ENCODE data around the gene PITPNM3.

The PITPNM3 gene

DNA sequence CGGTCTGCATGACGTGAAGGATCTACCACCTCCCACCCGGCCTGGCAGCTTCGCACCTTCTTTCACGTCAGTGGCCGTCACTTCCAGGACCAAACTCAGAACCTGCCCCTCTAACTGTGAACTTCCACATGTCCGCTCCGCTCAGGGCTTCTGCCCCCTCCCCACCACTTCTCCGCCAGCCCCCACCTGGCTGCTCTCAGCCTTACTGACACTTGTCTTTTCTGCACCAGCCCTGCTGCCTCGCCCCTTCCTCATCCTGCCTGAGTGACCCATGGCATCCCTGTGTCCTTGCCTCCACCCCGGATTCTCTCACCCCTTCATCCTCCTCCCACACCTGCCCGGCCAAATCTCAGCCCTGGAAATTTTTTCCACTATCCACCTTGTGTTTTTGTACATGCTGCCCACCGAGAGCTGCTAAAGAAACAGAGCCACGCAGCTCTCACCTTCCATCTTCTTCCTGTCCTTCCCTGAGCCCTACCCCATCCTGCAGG, 97.8 kb downstream of the PITPNM3 start:
- DNase-seq: no peak

DNA sequence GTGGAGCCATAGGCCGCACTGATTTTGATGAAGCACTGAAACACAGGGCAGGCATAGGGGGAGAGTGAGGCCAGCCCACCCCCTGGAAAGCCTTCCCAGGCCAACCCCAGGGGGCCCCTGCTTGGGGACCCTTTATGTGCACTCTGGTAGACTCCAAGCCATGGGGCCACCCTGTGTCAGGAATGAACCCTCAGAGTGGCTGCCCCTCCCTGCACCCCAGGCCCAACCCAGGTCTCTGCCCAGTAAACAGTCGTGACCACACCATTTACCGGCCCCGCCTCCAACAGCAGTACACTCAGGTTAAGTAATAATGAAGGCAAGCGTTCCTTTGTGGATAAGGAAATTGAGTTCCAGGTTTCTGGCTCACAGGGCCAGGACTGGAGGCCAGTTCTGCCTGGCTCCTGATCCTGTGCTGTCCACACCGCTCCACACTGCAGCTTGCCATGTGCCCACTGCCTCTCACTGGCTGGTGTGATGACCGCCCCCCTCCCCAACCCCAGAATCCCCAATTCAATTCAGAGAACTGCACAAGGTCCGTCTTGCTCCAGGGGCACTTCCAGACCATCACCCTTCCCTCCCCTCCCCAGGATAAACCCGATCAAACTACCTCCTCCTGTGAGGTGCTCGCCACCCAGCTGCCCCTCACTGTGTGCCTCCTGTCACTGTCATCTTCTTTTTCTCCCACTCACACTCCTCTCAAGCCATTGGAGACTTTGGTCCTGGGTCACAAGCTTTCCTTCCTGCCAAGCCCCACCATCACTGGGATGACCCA, 98.5 kb downstream of the PITPNM3 start:
- DNase-seq: no peak

DNA sequence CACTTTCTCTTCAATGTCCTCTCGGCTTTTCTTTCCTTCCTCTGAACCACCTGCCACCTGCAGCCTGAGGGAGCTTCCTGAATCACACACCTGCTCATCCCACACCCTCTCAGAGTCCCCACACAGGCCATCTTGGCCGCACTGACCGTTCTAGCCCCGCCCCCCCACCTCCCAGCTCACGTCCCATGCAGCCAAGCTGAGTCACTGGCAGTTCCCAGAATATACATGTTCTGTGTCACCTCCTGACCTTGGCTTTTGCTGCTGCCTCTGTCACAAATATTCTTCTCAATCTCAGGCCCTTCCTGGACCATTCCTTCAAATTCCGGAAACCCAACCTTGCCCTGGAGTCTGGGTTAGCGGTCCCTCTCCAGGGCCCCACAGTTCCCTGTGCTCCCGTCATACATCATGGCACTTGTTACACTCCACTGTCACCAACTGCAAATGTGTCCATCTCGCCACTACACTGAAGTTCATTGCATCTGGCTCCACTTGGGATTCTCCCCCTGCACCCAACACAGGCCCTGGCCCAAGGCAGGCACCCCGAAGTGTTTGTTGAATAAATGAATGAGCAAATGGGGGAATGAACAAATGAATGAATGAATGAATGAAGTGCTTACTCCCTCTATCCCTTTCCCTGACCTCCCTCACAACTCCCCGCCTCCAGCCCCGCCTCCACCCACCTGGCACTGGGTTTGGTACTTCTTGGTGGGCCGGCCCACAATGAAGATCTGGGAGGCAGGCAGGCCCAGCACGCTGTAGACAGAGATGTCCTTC, 99.3 kb downstream of the PITPNM3 start:
- DNase-seq: no peak

DNA sequence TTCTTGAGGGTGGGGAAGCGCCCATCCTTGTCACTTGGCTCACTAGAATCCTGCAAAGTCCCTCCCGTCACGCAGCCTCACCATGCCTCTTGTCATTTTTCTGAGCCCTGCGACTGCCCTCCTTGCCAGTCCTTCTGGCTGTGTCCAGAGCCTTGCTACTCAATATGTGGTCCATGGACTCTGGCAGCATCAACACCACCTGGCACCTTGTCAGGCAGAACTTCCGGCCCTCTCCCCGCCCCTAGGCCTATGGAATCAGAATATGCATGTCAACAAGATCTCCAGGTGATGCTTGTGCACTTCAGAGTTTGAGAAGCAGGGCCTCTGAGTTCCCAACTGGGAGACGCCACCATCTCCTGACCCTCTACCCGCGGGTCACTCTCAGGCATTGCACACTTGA, 100.0 kb downstream of the PITPNM3 start:
- DNase-seq: no peak

DNA sequence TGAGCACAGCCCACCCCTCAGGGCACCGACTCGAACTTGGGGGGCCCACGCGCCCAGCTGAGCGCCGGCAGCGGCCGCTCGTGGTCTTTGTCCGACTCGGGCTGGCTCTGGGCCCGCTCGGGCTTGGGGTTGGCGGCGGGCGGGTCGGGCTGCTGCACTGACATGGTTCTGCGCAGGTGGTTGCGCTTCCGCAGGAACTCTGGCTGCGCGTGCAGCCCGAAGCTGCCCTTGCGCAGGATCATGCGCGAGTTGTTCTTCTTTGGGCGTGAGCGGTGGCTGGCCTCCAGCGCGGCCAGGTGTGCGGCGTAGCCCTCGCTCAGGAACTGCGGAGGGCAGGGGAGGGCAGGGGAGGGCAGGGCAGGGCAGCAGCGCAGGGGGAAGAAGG, 101.0 kb downstream of the PITPNM3 start:
- DNase-seq: no peak

DNA sequence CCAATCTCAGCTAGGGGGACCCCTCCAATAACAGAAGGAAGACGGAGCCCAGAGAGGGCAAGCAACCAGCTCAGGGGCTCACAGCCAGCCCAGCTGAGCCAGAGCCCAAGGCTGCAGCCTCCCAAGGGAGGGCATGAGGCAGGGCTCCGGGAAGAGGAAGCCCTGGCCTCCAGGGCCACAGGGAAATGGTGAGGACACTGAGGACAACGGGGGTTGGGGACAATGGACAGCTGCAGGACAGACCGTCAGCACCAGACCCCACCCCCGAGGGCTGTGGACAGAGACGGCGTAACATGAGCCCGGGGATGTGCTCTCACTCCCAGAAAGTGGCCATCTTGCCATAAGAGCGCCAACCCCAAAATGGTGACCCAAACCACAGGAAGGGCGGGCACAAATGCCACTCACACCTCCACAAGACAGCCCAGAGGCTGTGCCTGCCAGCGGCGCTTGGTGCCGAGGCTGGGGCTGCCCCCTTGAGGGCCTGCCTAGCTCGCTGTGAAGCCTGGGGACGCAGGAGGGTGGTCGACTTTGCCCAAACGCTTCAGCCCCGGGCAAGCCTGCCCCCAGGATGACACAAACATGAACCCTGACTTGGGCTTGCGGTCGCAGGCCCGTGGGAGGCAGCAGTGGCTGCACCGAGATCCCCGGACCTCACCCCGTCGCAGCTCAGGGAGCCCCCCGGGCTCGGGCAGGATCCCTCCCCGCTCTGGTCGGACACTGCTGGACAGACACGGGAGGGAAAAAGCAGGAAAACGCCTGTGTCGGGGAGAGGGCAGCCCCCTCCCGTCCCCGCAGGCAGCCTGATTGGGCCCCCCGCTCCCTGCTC, 101.6 kb downstream of the PITPNM3 start:
- no peak for DNase-seq

DNA sequence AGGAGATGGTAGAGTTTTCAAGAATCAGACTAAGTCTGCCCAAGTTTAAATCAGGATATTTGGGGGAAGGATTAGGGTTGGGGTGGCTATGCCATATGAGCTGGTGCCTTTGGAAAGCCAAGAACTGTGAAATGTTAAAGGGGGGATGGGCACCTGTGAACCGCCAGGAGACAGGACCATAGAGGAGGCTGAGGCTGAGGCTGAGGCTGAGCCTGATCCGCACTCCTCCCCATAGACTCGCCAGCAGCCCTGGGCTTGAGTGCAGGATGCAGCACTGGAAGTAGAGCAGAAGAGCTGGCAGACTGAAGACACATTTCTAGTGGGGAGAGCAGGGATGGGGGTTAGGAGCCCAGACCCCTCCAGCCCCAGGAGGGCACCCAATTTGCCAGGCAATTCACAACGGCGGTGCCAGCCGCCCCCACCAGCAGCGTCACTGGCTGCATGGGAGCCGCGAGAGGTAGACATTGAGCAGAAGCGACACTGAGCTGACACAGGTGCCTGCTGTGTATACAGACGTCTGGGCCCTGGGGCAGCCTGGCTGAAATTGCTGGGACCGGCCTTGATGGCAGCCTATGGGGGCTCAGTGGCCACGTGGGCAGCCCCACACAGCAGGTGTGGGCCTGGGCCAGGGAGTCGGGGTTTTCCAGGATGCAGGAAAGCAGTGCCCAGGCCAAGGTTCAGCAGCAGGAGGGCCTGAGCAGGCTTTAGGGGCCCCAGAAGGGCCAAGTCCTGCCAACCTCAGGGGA, 102.9 kb downstream of the PITPNM3 start:
- DNase-seq: no peak

DNA sequence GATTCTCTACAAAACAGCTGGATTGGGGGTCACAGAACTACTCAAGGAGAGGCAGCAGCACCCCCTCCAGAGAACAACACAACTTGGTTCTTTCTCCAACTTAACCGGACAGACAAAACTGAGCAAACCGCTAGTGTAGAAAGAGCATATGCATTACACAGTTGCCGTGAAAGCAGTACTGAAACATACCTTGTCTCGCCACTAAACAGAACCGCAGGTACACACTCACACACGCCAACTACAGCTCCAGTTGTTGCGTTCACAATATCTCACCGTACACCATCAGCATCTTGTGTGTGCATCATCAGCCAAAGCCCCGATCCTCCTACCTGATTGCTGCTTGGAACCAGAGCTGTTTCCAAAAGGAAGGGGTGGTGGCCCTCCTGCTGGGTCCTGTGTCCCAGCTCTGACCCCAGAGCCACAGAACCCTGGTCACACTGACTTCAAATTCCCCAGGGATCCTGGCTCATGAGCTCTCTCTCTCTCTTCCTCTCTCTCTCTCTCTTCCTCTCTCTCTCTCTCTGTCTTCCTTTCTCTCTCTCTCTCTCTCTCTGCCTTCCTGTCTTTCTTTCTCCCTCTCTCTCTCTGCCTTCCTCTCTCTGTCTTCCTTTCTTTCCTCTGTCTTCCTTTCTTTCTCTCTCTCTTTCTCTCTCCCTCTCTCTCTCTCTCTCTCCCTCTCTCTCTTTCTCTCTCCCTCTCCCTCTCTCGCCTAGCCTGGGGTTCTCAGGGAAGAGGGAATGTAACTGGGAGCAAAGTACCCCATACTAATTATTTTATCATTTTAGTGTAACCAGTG, 103.7 kb downstream of the PITPNM3 start:
- DNase-seq: no peak

DNA sequence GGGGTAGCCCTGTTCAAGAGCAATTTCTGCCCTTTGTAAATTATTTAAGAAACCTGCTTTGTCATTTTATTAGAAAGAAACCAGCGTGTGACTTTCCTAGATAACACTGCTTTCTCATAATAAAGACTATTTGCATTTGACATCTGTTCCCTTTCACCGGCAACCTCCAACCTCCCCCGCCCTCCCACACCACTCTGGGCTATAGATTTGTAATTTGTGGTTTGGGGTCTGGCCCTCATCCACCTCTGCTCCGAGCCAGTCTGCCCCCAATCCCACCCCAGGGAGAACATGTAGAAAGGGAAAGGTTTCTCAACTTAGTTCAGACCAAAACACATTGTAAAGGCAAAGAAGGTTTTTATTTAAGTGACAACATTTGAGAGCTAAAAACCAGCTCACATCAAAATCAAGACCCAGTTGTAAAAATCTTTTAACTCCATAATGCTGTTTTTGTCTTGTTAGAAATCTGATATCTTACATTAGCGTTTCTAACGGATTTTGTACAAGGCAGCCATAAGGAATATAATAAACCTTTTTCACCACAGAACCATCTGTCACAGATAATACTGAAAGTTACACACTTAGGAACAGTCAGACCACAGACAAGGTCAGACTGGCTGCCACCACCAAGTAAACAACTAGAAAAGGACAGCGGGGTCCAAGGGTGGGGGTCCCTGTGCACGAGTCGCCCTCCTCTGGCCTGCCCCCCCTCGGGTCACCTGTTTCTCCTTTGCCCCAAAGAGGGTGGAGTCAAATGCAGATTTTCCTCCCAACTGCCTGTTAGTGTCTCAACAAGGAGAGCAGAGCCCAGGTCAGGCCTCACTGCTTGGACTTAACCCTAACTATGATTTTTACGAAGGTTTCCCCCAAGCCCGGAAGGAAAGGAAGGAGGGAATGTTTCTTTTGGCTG, 105.2 kb downstream of the PITPNM3 start:
- no peak for DNase-seq

DNA sequence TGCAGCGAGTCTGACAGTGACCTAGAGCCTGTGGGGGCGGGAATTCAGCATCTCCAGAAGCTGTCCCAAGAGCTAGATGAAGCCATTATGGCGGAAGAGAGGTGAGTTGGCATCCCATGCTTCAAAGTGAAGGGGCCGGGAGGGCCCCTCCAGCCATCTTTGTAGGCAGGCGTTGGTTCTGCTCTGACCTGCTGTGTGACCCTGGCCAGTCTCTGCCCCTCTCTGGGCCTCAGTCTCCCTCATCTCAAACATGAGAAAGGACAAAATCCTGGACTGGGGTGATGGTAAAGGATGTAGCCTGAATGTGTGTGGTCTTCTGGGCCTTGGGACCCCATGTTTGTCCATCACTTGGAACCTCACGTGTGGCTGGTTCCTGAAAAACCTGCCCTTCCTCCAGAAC, 107.0 kb downstream of the PITPNM3 start:
- DNase-seq: no peak

DNA sequence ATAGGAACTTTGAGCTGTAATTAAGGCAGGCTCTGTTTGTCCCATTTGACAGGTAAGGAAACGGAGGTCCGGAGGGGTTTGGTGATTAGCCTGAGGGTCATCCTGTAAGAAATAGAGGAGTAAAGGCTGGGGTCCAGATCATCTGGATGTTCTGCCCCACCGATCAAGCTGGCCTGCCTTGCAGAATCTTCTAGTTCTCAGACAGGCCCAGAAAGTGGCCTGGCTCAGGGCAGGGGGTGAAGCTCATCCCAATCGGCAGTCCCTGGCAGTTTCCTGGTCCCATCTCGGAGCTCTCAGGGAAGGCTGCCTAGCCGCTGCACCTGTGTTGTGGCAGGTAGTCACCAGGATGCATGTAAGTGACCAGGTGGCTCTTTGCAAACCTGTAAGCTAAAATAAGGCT, 107.9 kb downstream of the PITPNM3 start:
- no peak for DNase-seq

DNA sequence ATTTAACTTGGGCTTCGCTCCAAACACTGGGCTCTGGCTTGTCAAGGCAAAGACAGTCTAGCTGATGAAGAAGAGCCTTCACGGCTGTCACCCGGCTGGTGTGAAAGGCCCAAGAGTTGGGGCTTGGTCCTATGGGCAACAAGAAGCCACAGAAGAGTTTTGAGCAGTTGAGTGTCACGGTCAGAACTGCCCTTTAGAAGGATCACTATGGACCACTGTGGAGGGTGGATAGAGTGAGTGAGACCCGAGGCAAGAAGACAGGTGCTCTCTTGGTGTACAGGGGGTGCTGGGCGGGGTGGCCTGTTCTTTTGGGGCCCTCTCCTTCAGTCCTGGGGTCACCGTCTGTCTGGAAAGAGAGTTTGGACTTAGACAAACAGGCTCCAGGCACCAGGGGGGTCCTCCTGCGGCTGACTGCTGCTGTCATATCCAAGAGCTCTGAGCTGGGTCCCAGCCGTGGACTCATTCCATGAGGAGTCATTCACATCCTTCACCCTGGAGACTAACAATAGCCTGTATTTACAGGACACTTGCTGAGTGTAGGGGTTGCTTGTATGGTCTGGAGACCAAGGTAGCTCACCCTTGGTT, 109.7 kb downstream of the PITPNM3 start:
- DNase-seq: no peak

DNA sequence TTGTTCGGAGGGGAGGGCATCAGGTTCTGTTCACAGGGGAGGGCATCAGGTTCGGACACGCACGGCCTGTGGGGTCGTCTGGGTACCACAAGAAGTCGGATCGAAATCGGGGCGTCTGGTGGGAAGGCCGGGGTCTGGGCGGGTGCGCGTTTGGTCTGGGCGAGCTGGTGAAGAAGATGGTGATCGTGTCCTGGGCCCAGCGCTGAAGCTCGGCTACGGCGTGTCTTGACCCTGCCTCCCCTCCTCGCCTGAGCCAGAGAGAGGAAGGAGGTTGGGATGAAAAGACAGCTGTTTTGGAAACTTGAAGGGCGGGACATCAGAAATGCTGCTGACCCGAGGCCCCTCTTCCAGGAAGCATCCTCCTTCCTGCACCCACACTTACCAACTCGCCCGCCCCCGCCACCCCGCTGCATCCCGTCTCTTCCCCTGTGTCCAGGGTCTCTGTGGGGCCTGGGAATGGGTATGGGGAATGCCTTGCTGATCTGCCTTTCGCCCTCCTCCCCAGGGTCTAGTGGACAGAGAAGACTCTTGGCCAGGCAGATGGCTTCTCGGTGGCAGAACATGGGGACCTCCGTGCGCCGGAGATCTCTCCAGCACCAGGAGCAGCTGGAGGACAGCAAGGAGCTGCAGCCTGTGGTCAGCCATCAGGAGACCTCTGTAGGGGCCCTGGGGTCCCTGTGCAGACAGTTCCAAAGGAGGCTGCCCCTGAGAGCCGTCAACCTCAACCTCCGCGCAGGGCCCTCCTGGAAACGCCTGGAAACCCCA, 111.6 kb downstream of the PITPNM3 start:
- DNase-seq: no peak

DNA sequence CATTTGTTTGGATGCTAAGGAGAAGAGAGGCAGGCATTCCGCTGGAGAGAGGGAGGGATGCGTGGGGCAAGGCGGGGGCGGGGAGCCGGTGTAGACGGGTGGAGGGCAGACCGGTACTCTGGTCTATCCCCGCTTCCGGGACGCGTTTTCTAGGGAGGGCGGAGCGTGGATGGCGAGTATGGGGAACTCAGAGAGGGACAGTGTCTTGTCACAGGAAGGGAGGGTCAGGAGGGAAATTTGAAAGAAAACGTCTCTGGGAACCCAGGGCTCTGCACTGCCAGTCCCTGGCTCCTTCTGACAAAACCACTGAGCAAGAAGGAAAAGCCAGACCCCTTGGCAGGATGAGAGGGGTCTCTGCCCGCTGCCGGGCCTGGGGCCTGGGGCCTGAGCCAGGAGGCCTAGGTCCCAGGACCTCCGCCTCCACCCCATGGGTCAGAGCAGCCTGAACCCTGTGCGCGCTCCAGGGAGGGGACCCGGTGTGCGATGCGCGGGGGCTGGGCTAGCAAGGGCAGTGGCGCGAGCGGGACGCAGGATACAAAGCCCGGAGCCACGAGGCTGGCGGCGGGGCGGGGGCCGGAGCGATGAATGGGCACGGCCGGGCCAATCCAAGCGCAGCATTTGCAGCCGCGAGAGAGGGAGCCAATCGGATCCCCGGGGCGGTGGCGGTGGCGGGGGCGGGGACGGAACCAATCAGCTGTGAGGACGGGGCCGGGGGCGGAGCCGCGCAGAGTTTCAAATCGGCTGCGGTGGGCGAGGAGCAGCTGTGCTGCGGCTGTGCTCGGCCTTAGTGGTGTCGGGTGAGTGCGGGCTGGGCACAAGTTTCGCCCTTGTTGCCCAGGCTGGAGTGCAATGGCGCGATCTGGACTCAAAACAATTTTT, 112.4 kb downstream of the PITPNM3 start, which contains the start of gene PIMREG:
Gene PIMREG (plus strand): TSS at position 764 of the 879 bp plus-strand sequence. CDS start 656 bp downstream, outside the sequence.
- DNase-seq: peak; percentile 90

DNA sequence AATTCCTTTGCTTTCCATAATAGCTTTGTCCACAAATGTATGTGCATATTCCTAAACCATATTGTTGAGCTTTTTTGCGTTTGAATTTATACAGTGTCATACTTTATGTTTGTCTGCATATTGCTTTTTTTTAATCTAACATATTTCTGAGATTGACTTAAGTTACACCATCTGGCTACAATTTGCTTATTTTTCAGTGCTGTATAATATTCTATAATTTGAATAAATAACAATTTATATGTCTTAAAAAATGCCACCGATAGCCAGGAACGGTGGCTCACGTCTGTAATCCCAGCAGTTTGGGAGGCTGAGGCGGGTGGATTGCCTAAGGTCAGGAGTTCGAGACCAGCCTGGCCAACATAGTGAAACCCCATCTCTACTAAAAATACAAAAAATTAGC, 113.6 kb downstream of the PITPNM3 start:
- no peak for DNase-seq

DNA sequence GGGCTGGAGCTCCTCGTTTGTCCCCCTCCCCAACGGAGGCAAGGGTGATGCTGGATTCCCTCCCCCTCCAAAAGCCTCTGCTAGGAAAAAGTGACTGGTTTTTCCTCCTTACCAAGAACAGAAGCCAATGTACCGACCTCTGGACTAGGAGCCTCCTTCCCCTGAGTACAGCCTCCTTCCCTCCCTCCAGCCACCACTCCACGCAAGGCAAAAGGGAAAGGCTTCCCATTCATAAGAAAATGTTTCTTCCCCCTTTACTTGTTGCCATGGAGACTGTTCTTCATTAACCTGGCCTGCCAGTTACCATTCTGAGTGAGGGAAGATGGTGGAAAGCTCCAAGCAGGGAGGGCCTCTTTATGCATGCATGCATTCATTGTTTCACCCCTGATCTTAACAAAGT, 116.4 kb downstream of the PITPNM3 start:
- DNase-seq: no peak

DNA sequence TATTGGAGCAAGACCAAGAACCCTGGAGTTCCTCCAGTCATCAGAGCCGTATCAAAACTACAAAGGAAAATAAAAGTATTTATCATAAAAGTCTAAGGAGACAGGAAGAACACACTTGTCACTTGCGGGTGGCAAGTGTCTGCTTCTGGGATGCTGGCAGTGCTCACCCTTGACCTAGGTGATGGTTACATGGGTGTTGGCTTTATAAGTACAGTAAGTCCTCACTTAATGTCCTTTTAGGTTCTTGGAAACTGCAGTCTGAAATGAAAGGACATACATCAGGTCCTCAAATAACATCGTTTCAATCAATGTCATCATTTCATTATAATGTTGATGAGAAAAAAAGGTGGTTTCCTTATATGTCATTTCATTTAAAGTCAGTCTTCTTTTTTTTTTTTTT, 118.4 kb downstream of the PITPNM3 start:
- DNase-seq: no peak

DNA sequence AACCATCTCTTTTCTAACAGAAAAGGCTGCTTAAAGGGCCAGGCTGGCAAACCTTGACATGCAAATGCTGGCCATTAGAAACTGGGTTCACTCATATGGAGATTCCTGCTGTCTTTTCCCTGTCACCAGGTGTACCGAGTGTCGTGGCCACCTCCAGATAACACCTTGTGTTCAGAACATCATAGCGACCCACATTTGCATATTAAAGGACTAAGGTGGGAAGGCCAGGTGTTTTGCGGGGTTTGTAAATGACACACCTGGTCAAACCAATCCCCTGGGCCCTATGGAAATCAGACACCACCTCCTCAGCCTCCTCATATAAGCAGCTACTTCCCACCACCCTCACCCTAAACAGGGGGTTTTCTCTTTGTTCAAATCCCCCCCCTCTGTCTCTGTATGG, 118.9 kb downstream of the PITPNM3 start:
- DNase-seq: no peak

Measured in NCI-H446 treated with DMSO at 0.1 percent for 48 hours (cell line).